ENCODE data around the gene SKOR2.
"Not testable (repeated sequence)": the region's sequence is repeated elsewhere in the genome, so short reads cannot be mapped to it uniquely, and the experiment has no call there.

Gene SKOR2

GRCh38 chr18:47187721-47188120, 63.7 kb downstream of the SKOR2 start:
- DNase-seq: no peak

DNA sequence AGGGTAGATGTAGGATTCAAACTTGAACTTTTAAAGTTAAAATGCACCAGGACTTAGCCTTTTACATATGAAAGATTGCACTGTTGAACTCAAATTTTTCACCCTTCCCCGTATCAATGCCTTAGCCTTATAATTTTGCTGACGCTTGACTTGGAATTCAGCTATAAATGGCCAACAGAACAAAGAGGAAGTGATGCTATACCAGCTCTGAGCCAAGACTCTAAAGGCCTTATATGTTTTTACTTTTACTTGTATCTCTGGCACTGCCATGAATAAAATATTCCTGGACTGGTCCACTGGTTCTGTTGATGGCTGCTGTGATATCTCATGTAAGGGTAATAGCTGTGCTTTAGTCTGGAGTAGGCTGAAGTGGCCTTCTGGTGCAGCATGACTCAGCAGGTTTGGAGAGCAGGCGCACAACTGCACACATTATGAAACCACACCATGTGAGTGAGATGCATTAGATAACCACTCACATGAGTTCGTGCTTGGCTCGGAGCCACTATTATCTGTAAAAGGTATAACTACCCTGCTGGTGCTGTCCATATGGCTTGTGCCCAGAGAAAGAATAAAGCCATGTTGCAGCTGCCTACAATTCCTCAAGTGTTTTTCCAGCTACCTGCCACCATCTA, 66.9 kb downstream of the SKOR2 start:
- no peak for DNase-seq

DNA sequence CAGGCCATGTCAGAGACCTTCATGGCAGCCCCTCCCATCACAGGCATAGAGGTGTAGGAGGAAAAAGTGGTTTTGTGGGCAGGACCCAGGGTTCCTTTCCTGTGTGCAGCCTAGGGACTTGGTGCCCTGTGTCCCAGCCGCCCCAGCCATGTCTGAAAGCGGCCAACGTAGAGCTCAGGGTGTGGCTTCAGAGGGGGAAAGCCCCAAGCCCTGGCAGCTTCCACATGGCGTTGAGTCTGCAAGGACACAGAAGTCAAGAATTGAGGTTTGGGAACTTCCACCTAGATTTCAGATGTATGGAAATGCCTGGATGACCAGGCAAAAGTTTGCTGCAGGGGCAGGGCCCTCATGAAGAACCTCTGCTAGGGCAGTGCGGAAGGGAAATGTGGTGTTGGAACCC, 69.3 kb downstream of the SKOR2 start:
- not testable (repeated sequence) for DNase-seq

GRCh38 chr18:47180765-47181164, 70.7 kb downstream of the SKOR2 start:
- no peak for DNase-seq

- peak; percentile 16 for DNase-seq
Observed at GRCh38 chr18:47179520-47179919, 71.9 kb downstream of the SKOR2 start.

DNA sequence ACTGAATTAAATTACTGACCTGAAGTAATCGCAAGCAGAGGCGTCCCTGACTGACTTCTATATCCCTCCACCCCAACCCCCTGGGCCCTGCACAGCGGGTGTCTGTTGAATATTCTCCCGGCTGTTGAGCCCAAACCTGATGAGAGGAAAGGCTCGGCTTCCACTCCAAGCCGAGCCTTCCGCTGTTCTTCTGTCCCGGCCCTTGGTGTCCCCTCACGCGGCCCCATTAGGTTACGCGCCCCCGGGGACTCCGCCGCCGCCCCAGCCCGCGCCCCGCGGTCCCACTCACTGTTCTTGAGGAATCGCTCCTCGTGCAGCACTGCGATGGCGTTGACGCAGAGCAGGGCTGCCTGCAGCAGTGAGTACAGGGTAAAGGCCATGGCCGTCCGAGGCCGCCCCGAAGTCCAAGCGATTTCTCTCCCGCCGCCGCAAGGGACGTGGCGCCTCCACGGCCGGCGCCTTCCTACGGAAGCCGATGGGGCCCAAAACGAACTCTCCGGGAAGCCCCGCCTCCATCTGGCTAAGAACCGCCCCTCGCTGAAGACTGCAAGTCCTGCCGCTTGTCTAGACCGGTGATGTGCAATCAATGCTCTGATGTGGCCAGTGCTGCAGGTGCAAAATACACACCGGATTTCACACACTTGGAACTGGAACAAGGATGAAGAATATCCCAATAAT, 75.4 kb downstream of the SKOR2 start, which contains the start of gene IER3IP1:
Gene IER3IP1, minus strand, starts transcription at position 467 of the 678 bp plus-strand sequence. Its CDS starts 87 bp downstream, at position 380.
- DNase-seq: peak; percentile 88

DNA sequence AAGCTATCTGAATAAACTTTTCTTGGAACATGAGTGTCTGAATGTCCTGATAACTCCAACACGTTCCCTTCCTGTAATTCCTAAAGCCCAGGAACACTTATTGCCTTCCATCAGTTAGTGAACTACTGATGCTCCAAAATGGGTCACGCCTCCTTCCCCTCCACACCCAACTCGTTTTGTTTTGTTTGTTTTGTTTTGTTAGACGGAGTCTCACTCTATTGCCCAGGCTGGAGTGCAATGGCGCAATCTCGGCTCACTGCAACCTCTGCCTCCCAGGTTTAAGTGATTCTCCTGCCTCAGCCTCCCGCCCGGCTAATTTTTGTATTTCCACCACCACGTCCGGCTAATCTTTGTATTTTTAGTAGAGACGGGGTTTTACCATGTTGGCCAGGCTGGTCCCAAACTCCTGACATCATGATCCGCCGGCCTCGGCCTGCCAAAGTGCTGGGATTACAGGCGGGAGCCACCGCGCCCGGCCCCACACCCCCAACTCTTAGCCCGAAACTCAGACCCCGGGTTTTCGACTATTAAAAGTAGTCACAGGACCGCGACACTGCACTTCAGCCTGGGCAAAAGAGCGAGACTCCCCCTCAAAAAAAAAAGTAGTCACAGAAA, 76.1 kb downstream of the SKOR2 start:
- DNase-seq: no peak

GRCh38 chr18:47174545-47175116, 76.8 kb downstream of the SKOR2 start:
- DNase-seq: peak; percentile 6

GRCh38 chr18:47172476-47172875, 79.0 kb downstream of the SKOR2 start:
- DNase-seq: no peak

GRCh38 chr18:47168913-47169312, 82.5 kb downstream of the SKOR2 start:
- no peak for DNase-seq

DNA sequence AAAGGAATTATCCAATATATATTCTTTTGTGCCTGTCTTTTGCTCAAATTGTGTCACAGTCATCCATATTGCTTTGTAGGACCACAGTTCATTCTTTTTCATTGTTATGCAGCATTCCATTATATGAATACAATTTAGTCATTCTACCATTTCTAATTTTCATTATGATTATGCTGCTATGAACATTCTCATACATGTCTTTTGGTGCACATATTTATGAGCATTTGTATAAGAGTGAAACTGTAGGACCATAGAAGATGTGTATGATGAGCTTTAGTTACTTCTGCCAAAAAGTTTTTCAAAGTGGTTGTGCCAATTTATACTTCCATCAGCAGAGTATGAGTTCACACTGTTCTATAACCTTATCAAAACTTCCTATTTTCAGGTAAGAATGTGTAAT, 83.0 kb downstream of the SKOR2 start:
- no peak for DNase-seq

DNA sequence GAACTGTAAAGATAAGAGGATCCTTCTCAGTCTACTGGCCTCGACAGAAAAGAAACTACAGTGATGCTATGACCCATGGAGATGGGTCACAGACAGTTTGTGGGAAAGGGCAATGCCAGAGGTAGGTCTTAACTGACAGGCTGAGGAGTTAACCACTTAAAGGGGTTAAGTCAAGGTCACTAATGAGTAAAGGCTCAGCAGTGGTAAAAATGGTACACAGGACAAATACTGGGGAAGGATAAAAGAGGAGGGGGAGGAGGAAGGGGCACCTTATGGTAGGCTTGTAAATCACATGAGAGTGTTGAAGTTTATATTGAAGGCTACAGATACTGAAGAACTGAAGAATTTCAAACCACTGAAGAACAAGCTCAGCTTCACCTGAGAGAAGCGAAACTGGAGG, 85.2 kb downstream of the SKOR2 start:
- no peak for DNase-seq

DNA sequence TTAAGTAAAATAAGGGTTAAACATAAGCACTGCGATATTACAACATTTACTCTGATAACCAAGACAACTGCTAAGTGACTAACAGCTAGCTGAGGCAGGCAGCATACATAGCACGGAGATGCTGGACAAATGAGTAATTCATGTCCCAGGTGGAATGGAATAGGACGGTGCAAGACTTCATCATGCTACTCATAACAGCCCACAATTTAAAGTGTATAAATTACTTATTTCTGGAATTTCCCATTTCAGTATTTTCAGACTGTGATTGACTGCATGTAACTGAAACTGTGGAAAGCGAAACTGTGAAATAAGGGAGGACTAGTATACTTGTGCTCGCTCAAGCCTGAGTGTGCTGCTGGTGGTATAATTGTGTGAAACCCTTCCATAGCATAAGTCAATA, 88.2 kb downstream of the SKOR2 start:
- DNase-seq: no peak

- DNase-seq: no peak
Observed at GRCh38 chr18:47160256-47160655, 91.2 kb downstream of the SKOR2 start.

DNA sequence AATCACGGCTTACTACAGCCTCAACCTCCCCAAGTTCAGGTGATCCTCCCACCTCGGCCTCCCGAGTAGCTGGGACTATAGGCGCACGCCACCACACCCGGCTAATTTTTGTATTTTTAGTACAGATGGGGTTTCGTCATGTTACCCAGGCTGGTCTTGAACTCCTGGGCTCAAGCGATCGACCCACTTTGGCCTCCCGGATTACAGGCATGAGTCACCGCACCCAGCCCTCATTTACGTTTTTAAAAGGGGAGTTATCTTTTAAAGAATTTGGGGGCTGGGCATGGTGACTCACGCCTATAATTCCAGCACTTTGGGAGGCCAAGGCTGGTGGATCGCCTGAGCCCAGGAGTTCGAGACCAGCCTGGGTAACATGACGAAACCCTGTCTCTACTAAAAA, 93.1 kb downstream of the SKOR2 start:
- not testable (repeated sequence) for DNase-seq

All from NCI-H1436 (cell line).